GM21423 (cell line): ENCODE measurements around the gene KCNJ8.
"Not testable (repeated sequence)": the region's sequence is repeated elsewhere in the genome, so short reads cannot be mapped to it uniquely, and the experiment has no call there.

Experiments used
- ATAC-seq: cut with Tn5 transposase; IDR thresholded peaks from one replicate; pipeline ENCODE4 v1.9.1; 2021; ENCODE audit warnings: mild to moderate bottlenecking, moderate library complexity; ENCODE audit not compliant: unreplicated experiment

Gene KCNJ8

DNA sequence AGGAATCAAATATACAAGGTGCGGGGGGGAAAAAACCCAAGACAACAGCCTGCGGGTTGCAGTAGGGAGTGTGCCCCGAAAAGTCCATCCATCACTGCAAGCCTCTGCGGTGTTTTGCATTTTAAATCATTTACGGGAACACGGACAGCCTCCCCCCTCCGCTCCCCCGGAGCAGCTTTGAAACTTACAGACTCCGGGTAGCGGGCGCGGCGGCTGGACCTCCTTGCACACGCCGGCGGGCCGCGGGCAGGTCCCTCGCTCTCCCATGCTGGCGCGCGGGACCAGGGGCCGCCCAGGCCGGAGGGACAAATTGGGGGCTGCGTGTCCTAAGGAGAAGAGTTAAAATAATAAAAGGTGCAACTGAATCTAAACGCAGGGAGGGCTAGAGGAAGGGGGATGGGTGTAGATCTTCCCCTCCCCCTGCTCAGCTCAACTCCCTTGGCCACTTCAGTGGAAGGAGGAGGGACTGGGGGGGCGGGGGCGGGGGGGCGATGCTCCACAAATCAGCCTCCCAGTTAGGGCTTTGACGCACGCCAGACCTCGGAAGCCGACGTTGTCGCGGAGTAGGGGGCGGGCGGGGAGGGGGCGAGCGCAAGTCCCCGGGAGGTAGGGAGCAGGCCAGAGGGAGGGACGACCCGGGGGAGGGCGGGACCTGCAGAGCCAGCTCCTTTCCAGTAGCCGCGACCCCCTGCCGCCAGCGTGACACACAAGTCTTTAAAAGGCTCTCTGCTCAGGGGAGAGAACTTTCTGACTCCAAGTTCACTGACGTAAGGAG, at the start of gene KCNJ8:
Gene KCNJ8 (minus strand): TSS at position 349 of the 775 bp plus-strand sequence. CDS start 1,090 bp downstream, outside the sequence.
- ATAC-seq: no peak

DNA sequence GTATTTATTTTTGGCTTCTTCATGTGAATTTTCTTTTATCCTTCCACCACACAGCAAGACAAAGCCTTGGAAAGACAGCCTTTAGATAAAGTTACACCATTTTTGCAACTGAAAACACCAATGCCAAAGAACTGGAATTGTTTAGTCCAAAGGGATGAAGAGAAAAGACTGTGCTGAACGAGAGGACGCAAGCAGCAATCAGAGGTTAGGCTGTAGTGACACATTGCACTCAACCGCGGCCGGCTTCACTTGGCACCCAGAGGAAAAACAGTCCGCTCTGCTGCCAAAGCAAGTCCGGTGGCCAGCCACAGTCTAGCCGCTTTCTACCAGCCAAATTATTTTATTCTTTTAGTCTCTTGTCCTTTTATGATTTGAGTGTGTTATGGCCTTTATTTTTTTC, 49.1 kb upstream of the KCNJ8 start:
- no peak for ATAC-seq

DNA sequence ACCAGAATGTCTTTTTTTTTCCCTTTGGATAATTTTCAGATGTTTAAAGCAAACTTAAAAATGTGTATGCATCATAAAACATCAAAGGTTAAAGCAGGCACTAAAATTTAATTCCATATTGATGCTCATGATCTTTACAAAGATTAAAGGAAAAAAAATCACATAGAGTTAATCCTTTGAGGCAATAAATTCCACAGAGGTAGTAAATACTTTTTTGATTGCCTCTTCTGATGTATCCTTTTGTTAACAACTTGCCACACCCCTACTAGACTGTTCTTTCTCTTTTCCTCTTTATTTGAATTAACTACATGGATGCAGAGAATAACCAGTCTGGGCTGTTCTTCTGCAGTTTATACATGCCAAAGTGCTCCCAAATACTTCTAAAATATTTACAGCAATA, 45.2 kb upstream of the KCNJ8 start:
- ATAC-seq: no peak

DNA sequence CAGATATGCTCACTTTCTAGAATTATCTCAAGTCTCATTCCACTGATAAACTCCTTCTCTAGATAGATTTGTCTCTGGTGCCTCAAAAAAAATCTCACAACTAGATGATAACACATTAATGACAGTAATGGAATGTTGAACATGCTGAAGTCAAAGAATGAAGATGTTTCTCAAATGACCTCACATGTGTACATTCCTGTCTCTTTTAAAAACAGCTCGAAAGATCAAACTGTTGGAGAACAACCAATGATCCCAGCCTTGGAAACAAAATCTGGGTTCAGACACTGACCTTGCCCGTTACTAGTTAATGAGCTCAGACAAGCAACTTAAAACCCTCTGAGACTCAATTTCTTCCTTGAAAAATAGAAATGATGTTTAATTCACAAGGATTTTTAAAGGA, 44.7 kb upstream of the KCNJ8 start:
- no peak for ATAC-seq

DNA sequence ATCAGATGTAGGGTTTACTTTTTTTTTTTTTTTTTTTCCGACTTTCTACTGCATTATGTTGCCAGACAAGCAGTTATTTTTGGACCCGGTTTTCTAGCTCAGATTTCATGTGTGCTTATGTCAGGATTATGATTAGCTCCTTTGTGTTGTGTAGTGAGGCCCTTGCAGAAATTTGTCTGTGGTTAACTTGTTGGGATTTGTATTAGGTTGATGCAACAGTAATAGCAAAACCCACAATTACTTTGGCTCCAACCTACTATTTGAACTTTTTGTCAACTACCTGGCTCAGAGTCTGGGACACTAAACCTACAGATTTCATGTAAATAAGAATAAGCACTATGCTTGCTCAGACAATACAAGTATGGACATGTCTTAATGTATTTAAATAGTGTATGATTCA, 44.1 kb upstream of the KCNJ8 start:
- no peak for ATAC-seq

DNA sequence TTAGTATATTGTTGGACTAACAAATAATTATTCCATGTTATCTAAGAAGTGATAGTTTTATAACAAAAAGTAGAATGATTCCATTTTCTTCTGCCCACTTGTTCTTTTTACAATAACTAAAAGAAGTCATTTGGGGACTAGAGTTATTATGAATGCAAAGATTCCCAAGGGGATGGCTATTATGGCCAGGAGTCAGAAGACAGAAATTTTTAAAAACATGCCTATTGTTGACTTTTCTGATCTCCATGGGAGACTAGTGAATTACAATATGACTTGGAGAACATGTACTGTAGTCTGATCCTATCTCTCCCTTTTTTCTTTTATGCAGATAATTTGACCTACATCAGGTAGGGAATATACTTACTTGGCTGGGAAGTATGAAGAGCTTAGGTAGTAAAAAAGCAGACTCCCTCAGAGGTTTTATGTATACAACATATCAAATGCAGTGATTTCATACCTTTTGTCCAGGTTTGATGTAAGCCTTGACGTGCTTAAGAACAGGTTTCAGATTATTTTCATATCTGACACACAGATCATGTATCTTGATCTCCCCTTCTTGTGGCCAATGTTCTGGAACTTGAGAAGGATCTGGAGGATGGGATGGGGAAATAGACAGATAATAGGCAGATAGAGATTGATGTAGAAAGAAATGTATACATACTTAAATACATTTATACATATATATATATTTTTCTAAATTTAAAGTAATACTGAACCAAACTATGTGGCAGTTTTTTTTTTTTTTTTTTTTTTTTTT, 41.0 kb upstream of the KCNJ8 start:
- ATAC-seq: no peak

DNA sequence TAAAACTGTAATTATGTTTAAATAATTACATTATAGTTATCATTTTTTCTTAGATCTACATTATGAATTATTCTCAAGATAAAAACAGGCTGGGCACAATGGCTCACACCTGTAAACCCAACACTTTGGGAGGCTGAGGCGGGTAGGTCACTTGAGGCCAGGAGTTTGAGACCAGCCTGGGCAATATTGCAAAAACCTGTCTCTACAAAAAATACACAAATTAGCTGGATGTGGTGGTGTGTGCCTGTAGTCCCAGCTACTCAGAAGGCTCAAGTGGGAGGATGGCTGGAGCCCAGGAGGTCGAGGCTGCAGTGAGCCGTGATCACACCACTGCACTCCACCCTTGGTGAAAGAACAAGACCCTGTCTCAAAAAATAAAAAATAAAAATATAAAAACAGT, 40.3 kb upstream of the KCNJ8 start:
- no peak for ATAC-seq

DNA sequence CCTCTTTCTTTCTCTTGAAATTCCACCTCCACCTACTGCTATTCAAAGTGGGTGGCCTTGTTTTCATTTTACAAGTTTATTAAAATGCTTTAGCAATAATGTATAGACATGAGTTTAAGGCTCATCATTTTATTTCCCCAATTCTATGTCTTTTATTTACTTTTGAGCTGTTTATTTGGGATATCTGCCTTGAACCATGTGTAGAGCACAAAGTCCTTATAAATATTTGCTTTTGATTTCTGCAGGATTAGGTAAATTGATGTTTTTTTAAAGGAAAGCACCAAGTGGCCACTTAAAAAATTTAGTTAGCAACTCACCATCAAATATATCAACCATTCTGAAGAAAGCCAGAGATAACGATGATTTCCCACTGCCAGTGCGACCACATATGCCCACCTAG, 39.8 kb upstream of the KCNJ8 start:
- ATAC-seq: no peak

DNA sequence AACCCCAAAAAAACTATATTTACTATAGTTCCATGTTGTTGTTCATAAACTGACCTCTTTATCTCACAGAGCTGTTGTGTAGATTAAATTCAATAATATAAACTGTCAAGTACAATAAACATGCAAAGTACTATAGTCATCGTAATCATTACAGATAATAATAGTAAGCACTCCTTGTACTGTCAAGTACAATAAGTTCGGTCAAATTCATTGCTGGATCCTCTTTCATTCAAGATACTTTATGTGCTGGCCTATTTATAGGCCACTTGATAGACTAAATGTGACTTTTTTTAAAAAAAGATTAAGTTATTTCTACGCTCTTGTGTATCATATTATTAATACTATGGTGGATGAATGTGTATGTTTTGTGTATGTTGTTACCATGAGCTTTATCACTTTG, 39.2 kb upstream of the KCNJ8 start:
- ATAC-seq: no peak

DNA sequence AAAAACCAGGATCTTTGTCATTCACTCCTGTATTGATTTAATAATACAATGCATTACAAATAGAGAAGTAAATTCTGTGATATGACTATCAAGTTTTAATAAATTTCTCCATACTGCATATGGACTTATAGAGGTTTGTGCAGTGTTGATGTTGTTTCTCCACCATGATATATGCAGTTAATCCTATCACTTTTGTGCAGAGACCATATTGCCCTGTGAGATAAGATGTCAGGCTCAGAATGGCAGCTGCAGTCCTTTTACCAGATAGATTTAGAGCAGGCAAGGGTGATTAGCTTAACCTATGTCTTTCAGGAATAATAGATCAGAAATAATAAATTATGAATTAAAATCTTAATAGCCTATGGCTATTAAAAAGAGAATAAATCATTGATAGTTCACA, 38.6 kb upstream of the KCNJ8 start:
- no peak for ATAC-seq

DNA sequence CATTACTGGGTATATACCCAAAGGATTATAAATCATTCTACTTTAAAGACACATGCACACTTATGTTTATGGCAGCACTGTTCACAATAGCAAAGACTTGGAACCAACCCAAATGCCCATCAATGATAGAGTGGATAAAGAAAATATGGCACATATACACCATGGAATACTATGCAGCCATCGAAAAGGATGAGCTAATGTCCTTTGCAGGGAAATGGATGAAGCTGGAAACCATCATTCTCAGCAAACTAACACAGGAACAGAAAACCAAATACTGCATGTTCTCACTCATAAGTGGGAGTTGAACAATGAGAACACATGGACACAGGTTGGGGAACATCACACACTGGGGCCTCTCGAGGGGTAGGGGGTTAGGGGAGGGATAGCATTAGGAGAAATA, 37.8 kb upstream of the KCNJ8 start:
- not testable (repeated sequence) for ATAC-seq

DNA sequence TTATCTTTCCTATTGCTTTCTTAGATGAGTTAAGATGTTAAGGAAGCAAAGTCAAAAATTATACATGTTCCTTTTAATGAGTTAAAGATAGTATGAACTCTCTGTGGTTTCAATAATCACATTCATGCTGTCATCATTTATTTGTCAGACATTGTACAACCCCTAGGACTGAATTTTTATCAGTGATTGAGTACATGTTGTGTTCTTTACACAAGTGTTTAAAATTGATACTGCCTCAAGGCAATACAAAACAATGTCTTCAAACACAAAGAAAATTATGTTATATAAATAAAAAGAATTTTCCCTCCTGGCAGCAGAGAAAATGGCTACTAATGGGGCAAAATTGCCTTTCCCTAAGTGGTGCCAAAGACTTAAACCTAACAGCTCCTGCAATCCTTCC, 34.6 kb upstream of the KCNJ8 start:
- ATAC-seq: no peak

DNA sequence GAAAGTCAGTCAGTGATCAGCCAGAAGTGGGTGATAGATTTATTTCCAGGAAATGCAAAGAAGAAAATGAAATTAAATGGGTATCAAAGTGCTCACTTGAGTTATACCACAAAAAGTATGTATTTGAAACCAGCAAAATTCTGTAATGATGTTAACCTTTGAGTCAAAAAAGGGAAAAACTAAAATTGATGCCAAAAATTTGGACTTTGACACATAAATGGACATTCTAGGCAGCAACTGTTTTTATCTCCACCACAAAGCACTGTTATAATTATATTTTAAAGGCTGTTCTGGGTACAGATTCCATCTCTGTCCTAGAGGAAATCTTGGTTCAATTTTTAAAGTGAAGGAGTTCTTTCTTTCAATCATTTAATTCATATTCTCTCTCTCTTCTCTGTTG, 31.7 kb upstream of the KCNJ8 start:
- ATAC-seq: no peak

DNA sequence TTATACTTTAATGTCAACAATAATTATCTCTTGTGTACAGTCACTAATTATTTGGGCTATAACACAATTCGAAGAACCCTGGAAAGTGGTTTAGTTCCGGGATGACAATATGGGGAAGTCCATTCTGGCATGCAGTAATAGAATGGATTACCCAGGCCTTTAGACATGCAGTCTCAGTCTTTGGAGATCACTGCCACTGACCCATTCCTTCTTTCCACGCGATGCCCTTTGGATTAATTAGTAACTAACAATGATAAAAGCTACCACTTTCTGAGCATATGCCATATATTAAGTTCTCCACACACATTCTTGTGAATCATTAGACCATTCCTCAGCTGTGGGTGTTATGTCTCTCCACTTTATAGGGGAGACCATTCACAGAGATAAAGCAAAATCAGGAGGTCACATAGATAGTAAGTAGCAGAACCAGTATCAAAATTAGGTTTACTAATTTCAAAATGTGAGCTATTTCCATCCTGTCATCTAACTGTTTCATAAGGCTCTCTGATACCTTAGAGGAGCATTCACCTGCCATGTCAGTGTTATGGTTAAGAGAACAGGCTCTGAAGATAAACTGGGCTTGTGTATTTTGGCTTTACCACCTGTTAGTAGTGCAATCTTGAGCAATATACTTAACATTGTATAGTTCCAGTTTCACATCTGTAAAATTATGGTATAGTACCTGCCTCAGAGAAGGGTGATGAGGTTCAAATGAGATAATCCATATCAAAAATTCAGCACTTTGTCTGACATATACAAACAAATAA, 27.2 kb upstream of the KCNJ8 start:
- no peak for ATAC-seq

DNA sequence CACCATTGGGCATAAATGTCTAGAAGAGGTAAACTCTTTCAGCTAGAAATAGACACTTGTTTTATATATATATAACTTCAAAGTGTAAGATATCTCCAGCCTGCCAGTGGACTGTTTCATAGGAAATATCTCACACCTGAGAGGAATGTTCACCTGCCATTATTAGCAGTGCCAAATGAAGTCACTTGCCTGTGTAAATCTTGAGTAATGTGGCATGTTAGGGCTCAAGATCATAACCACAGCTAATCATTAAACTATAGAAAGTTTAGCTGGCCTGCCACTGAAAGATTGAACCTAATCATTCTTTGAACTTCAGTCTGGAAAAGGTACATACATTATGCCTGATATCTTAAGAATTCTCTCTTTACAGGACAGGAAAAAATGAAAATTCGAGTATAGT, 25.5 kb upstream of the KCNJ8 start:
- no peak for ATAC-seq

DNA sequence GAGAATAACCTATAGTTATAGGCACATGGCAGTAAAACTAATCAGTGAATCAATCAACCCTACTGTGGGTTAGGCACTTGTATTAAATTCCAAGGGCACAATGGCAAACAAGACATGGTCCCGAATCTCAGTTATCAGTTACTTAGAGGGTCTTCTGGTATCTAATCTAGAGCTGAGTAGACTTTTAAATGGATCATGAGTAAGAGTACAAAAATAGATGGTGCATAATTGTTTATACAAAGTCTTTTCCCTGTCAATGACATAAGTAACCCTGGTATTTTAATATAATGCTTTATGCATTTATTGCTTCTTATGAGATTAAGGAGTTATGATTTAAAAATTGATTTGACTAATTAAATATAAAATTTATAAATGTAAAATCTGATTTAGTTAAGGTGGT, 23.0 kb upstream of the KCNJ8 start:
- no peak for ATAC-seq

DNA sequence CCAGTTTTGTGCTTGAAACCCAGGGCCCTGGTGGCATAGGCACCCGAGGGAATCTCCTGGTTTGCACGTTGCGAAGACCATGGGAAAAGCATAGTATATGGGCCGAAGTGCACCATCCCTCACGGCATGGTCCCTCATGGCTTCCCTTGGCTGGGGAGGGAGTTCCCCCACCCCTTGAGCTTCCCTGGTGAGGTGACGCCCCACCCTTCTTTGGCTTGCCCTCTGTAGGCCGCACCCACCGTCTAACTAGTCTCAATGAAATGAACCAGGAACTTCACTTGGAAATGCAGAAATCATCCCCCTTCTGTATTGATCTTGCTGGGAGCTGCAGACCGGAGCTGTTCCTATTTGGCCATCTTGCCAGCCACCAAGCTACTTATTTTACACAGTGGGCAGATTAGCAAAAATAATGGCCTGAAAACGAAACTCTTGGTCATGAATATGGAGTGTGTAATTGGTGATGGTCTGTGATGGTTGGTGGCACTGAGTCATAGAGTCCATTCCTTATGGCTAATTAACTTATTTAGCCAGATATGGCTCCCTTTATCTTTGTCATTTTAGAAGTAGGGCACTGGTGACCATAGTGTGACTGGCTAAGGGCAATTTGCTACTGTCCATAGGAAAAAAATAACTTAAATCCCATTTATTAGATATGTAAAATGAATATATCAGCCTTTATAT, 21.3 kb upstream of the KCNJ8 start:
- ATAC-seq: no peak

DNA sequence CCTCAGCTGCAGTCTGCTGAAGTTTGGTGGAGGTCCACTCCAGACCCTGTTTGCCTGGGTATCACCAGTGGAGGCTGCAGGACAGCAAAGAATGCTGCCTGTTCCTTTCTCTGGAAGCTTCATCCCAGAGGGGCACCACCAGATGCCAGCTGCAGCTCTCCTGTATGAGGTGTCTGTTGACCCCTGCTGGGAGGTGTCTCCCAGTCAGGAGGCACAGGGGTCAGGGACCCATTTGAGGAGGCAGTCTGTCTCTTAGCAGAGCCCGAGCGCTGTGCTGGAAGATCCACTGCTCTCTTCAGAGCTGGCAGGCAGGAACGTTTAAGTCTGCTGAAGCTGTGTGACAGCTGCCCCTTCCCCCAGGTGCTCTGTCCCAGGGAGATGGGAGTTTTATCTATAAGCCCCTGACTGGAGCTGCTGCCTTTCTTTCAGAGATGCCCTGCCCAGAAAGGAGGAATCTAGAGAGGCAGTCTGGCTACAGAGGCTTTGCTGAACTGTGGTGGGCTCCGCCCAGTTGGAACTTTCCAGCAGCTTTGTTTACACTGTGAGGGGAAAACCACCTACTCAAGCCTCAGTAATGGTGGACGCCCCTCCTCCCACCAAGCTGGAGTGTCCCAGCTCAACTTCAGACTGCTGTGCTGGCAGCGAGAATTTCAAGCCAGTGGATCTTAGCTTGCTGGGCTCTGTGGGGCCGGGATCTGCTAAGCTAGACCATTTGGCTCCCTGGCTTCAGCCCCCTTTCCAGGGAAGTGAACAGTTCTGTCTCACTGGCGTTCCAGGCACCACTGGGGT, 20.5 kb upstream of the KCNJ8 start:
- ATAC-seq: not testable (repeated sequence)

DNA sequence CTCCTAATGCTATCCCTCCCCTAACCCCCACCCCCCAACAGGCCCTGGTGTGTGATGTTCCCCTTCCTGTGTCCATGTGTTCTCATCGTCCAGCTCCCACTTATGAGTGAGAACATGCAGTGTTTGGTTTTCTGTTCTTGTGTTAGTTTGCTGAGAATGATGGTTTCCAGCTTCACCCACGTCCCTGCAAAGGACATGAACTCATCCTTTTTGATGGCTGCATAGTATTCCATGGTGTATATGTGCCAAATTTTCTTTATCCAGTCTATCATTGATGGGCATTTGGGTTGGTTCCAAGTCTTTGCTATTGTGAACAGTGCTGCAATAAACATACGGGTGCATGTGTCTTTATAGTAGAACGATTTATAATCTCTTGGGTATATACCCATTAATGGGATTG, 15.2 kb upstream of the KCNJ8 start:
- not testable (repeated sequence) for ATAC-seq
